NB4 (cell line): ENCODE data around the gene OR6Q1.
A peak's percentile ranks its signal among the peaks of the same experiment; 100 is the strongest.

Source experiments
- DNase-seq: peaks from one replicate; pipeline ENCODE4 v3.0.0; 2010; ENCODE audit warnings: low read depth
- H3K4me3 ChIP-seq: one replicate; pipeline ENCODE4 v1.5.1; 2011; ENCODE audit warnings: mild to moderate bottlenecking, low read depth, low read length, moderate library complexity
- MAX ChIP-seq: IDR thresholded peaks from 2 replicates; pipeline ENCODE4 v1.6.1; 2011; ENCODE audit warnings: low read depth, low read length
- MYC ChIP-seq: IDR thresholded peaks from 2 replicates; pipeline ENCODE4 v1.6.1; 2011; ENCODE audit warnings: low read depth, low read length
- POLR2A ChIP-seq: IDR thresholded peaks from 2 replicates; pipeline ENCODE4 v1.6.1; 2011; ENCODE audit warnings: mild to moderate bottlenecking; ENCODE audit not compliant: insufficient read length; ENCODE audit errors: extremely low read depth
- TF ChIP-seq, protein P1 (sequence below): IDR thresholded peaks from one replicate; pipeline ENCODE4 v1.5.1; 2012; ENCODE audit warnings: low read depth, low read length

OR6Q1 gene

DNA sequence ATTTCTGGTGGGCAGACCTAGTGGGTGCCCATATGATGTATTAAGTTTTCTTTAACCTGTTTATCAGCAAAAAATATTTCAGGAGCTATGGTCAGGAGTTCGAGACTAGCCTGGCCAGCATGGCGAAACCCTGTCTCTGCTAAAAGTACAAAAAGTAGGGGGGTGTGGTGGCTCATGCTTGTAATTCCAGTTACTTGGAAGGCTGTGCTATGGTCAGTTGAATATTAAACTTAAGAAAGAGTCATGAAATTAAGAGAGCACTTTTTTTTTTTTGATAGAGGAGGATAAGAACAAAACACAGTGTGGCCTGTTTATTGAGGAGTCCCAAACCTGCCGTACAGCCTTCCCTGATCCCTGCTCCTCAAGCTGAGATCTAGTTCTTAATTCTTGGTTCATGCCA lies 29.8 kb downstream of the OR6Q1 start:
- no peak overlapping the region for H3K4me3 ChIP-seq
- TF ChIP-seq MAX (no peak), POLR2A (no peak), MYC (no peak)
- TF ChIP-seq, protein P1, sequence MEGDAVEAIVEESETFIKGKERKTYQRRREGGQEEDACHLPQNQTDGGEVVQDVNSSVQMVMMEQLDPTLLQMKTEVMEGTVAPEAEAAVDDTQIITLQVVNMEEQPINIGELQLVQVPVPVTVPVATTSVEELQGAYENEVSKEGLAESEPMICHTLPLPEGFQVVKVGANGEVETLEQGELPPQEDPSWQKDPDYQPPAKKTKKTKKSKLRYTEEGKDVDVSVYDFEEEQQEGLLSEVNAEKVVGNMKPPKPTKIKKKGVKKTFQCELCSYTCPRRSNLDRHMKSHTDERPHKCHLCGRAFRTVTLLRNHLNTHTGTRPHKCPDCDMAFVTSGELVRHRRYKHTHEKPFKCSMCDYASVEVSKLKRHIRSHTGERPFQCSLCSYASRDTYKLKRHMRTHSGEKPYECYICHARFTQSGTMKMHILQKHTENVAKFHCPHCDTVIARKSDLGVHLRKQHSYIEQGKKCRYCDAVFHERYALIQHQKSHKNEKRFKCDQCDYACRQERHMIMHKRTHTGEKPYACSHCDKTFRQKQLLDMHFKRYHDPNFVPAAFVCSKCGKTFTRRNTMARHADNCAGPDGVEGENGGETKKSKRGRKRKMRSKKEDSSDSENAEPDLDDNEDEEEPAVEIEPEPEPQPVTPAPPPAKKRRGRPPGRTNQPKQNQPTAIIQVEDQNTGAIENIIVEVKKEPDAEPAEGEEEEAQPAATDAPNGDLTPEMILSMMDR, result no peak
- DNase-seq, result no peak

GRCh38 chr11:58060939-58061672 lies 30.4 kb downstream of the OR6Q1 start:
- DNase-seq, result no peak
- no peak overlapping the region for H3K4me3 ChIP-seq
- TF ChIP-seq MAX (no peak), POLR2A (no peak), MYC (no peak)
- TF ChIP-seq, protein P1, result no peak

DNA sequence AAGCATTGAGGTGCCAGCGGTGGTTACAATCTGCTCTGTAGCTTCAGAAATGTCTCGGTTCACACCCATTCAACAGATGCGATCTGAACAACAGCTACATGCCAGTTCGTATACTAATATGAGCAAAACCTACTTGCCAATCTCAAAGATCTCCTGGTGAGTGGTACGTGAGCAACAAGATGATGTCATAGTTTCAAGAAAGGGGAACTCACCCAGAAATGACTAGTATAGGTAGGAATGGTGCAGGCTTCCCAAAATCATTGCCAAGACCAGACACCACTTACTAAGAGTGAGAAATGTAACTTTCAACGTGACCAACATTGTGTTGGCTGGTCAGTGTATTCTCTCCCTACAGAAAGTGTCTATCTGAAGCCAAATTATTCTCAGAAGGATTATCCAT lies 31.1 kb downstream of the OR6Q1 start:
- peak; percentile 14 for DNase-seq
- TF ChIP-seq POLR2A (no peak), MYC (no peak)
- no peak overlapping the region for H3K4me3 ChIP-seq

- TF ChIP-seq MAX (no peak), MYC (no peak), POLR2A (no peak)
- TF ChIP-seq, protein P1, result no peak
- DNase-seq, result no peak
- no peak overlapping the region for H3K4me3 ChIP-seq
Observed at GRCh38 chr11:58067685-58068084, 36.9 kb downstream of the OR6Q1 start.

DNA sequence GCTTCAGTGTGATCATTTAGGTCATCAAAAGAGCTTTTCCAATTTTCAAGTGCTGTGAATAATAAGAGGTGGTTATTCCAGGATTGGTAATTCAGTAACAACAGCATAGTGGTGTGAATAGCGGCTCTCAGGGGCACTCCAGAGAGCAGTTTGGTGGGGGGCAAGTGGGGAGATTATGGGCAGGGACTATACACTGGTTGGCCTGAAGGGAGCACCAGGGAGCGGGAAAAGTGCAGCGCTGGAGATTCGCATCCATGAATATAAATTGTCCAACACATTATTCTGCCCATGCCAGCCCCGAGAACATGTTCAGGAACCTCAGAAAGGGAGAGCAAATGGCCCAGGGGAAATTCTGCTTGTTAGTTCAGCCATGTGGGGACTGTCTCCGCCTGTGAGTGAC lies 37.9 kb downstream of the OR6Q1 start:
- H3K4me3 ChIP-seq, result no peak overlapping the region
- TF ChIP-seq, protein P1, result peak; percentile 30
- TF ChIP-seq MAX, result no peak
- no peak for DNase-seq

- no peak for DNase-seq
- no peak overlapping the region for H3K4me3 ChIP-seq
- TF ChIP-seq, protein P1, result no peak
- TF ChIP-seq MAX (no peak), POLR2A (no peak), MYC (no peak)
Observed at GRCh38 chr11:58070585-58070984, 39.8 kb downstream of the OR6Q1 start.
